ENCODE data around the gene USP34.
"Not testable (repeated sequence)": the region's sequence is repeated elsewhere in the genome, so short reads cannot be mapped to it uniquely, and the experiment has no call there.

The USP34 gene

DNA sequence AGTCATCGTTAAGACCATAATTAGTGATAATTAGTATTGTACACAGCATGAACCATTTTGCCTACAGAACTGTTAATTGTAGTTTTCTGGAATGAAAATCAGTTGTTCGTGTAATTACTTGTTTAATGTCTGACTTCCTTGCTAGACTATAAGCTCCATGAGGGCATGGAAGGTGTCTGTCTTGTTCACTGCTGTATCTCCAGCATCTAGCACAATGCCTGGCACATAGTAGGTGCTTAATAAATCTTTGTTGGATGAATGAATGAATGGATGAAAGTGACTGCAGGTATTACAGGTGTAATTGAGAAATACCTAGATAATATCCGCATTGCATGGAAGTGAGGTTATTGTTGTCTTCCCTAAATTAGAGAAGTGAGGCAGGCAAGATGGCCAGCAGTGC is 287.1 kb downstream of the USP34 start:
- no peak for DNase-seq (ENCODE audit: low read depth)

DNA sequence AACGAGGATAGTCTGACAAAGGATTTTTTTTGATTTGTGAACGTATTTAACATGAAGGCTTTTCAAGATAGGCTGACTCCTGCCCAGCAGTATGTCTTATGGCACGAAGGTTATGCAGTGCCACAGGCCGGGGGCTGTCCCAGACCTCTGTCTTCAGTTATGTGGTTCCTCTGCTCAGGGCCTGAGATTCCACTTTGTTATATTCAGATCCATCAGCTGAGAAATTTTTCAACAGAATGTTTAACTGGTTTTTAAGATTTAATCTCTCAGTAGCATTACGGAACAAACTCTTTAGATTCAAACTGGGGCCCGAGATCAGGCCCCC is 288.9 kb downstream of the USP34 start:
- no peak for DNase-seq (ENCODE audit: low read depth)

- no peak for DNase-seq (ENCODE audit: low read depth)
Observed at GRCh38 chr2:61181382-61182058, 289.4 kb downstream of the USP34 start.

DNA sequence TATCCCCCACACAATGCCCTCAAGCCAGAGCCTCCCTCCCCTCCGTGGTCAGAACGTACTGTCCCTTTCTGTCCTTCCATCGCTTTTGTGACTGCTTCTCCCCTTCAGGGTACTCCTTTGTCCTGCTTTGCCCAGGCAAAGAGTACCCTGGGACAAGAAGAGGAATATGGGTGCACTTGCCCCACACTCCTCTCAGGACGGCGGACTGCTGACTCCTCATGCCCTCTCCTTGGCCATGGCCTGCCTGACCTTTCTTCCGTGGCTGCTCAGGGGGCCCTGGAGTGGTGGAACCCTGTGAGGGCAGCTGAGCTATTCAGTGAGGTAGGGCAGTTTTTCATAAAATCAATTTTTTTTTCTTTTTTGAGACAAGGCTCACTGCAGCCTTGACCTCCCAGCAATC is 290.2 kb downstream of the USP34 start:
- DNase-seq (ENCODE audit: low read depth) = no peak

- no peak for DNase-seq (ENCODE audit: low read depth)
Observed at GRCh38 chr2:61179701-61180639, 290.9 kb downstream of the USP34 start.

DNA sequence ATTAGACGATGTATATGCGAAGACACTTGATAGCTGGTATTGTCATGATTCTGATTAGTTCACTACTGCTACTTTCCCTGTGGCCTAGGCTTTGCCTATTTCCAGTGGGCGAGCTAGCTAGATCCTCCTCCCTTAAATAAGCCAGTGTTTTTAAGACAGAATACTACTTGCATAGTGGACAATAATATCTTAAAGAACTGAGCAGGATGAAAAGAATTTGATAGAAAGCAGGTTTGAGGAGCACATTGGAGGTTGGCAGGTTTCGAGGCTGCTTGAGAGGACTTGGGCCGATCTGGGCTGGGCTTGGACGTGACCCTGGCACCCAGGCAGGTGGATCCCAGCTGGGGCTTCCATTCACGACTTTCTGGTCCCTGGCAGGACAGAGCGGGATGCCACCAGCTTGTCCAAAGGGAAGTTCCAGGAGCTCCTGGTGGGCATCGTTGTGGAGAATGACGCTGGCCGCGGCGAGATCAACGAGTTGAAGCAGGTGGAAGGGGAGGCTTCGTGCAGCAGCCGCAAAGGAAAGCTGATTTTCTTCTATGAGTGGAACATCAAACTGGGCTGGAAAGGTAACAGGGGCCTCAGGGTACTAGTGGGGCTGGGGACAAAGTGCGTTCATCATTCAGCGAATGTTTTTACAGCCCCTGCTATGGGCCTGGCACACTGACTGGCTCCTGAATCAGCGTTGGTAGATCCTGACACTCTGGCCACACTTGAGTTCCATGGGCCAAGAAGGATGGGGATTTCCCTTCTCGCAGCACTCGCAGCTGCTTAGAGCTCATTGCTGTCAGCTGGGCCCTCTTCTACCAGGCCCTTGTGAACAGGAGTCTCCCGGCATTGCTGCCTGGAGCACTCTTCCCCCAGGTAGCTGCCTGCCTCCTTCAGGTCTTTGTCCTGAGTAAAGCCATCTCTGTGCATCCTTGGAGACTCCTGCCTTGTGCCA is 292.0 kb downstream of the USP34 start:
- no peak for DNase-seq (ENCODE audit: low read depth)

DNA sequence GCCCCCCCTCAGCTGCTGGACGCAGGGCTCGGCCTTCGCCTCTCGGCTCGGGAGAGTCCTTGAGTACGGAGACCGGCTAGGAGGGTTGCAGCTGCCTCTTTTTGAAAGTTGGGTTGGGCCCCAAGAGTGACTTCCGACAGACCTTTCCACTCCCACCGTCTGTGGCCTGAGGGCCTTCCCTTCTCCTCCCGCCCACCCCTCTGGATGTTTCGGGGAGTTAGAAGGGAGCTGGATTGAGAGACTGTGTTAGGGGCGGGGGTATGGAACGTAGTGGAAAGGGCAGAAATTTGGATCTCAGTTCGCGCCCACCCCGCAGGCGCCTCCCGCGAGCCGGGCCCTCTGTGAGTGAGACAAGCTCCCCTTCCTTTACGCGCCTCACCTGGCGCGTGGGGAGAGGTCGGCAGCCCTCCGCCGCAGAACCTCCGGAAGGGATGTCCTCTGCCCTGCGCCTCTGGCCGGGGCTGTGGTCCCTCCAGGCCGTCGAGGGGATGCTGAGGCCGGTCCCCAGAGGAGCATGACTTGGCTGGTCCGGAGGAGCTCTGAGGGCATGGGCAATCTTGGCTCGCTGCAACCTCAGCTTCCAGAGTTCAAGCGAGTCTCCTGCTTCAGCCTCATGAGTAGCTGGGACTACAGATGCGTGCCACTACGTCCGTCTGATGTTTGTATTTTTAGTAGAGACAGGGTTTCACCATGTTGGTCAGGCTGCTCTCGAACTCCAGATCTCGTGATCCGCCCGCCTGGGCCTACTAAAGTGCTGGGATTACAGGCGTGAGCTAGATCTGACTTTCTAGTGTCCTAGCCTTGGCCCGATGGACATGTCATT is 292.9 kb downstream of the USP34 start:
- DNase-seq (ENCODE audit: low read depth) = peak; percentile 20

GRCh38 chr2:61176755-61177726 is 293.8 kb downstream of the USP34 start:
- DNase-seq (ENCODE audit: low read depth) = peak; percentile 93

DNA sequence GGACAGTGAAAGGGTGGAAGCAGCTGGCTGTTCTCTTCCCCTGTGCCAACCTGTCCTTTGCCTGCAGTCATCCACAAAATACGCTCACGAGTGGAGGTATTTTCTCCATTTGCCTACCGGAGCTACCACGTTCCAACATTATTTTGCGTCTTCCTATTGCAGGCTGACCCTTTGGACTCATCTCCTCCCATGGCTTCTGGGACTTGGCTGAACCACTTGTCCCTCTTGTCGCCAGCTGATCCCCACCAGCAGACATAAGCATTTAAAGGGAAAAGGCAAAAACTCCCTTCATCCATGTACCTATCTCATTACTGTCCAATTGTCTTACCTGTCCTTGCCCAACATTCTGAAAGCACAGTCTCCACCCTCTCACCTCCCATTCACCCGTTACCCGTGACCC is 295.9 kb downstream of the USP34 start:
- DNase-seq (ENCODE audit: low read depth) = no peak

DNA sequence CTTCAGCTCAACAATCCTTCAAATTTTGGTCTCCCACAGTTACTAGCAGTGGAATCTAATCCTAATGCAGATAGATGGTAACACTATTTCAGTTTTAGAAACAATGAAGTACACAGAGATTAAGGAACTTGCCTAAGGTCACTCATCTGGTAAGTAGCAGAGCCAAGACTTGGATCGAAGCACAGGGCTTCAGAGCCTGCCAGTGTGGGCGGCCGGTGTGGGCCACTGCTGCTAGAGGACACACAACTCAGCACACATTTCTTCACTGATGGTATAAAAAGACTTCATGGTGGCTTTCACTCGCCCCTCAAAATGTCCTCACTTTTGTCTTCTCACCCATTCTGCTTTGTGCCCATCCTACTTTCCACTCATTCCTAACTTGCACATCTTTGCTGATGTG is 297.8 kb downstream of the USP34 start:
- no peak for DNase-seq (ENCODE audit: low read depth)

DNA sequence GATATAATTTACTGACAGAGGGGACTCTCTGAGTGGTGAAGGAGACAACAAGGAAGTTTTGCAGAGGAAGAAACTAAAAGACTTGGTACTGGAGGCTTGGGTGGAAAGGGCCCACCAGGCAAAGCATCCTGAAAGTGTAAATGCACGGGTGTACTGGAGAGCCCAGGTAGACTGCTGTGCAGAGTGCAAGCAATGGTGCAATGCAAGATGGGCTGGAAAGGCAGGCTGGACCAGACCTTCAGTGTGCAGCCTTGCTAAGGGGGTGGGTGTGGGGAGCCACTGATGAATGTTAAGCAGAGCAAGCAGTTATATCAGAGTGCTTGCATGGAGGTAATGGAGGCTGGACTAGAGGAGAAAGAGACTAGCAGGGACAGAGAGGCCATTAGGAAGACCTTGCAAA is 298.2 kb downstream of the USP34 start:
- DNase-seq (ENCODE audit: low read depth) = no peak

- DNase-seq (ENCODE audit: low read depth) = no peak
Observed at GRCh38 chr2:61167579-61167978, 303.3 kb downstream of the USP34 start.

GRCh38 chr2:61165946-61166345 is 304.9 kb downstream of the USP34 start:
- DNase-seq (ENCODE audit: low read depth) = no peak

DNA sequence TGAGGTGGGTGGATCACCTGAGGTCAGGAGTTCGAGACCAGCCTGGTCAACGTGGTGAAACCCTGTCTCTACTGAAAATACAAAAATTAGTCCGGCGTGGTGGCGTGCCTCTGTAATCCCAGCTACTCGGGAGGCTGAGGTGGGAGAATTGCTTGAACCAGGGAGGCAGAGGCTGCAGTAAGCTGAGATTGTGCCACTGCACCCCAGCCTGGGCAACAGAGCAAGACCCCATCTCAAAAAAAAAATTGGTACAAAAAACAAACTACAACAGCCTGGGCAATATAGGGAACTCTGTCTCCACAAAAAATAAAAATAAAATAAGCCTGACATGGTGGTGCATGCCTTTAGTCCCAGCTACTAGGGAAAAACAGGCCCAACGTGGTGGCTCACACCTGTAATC is 305.8 kb downstream of the USP34 start:
- DNase-seq (ENCODE audit: low read depth) = not testable (repeated sequence)

DNA sequence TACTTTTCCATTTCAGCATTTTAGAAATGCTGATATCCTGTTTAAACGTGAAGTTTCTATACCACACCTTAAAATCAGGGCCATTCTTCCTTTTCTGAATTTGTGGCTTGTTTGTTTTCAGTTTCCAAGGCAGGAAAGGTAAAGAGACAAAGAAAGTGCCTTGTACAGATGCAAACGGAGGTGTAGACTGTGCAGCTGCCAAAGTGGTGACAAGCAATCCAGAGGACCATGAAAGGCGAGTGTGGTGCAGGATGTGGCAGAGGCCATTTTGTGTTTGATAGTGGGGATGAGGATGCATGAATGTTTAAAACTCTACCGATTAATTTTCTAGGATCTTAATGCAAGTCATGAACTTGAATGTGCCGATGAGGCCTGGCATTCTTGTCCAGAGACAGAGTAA is 308.2 kb downstream of the USP34 start:
- DNase-seq (ENCODE audit: low read depth) = no peak

DNA sequence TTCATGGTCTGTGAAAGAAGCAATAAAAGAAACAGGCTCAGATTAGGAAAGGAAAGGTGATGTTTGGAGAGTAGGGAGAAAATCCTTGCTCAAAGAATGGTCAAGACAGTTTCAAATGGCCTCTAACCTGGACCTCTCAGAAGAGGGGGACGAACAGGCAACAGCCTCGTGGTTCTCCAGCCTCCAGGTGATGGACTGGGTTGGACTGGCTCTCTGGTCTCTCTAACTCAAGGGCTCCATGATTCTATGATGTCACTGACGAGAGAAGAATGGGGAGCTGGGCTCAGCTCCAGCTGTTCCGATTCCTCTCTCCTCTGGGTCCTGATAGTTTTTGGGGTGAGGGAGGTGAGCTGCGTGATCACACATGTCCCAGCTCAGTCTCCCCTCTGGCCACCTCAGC is 309.0 kb downstream of the USP34 start, which contains the start of gene C2orf74:
Gene C2orf74, plus strand, starts transcription at position 301 of the 400 bp plus-strand sequence. CDS start 327 bp downstream, outside the sequence.
- DNase-seq (ENCODE audit: low read depth) = no peak

- no peak for DNase-seq (ENCODE audit: low read depth)
Observed at GRCh38 chr2:61158356-61158955, 312.4 kb downstream of the USP34 start.

DNA sequence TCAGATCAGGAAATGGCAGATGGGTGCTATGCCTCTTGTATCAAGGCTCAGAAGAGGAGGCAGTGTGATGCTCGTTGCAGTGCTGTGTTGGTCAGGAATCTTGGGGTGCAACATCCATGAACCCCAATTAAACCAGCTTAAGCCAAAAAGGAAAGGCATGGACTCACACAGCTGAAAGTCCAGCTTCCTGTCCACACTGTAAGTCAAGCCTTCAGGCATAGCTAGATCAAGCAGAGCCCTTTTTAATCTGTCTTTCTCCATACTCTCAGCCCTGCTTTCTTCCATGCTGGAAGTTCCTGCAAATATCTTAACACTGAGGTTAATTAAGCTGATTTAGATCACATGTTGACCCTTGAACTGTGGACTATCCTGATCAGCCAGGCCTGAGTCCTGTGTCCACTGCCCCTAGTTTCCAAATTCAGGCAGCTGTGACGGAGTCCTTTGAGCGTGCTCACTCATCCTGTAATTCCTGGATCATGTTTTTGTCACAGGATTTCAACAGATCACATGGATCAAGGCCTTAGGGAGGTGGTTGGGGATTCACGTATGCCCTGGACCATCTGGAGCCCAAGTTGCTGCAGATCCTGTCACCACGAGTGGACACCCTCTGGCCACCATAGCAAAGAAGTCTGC is 313.4 kb downstream of the USP34 start:
- DNase-seq (ENCODE audit: low read depth) = no peak

GRCh38 chr2:61151436-61151835 is 319.5 kb downstream of the USP34 start:
- DNase-seq (ENCODE audit: low read depth) = no peak

Data from stimulated activated CD4-positive, alpha-beta T cell treated with anti-CD3 and anti-CD28 coated beads, Interleukin-2, amount 100 ng/mL, for 4 hours (primary cell).